DMS 273 (cell line): ENCODE measurements around the gene CRY1.
"Not testable (repeated sequence)": the region's sequence is repeated elsewhere in the genome, so short reads cannot be mapped to it uniquely, and the experiment has no call there.

Experiments used
- DNase-seq: peaks from one replicate; lab custom pipeline; 2025; ENCODE audit not compliant: unreplicated experiment; lab: John Stamatoyannopoulos, UW

Gene CRY1

GRCh38 chr12:107011519-107011918, 81.8 kb downstream of the CRY1 start:
- no peak for DNase-seq

- DNase-seq: no peak
Observed at GRCh38 chr12:107007411-107007810, 85.9 kb downstream of the CRY1 start.

GRCh38 chr12:107002665-107003064, 90.7 kb downstream of the CRY1 start:
- DNase-seq: not testable (repeated sequence)

GRCh38 chr12:106999446-106999845, 93.9 kb downstream of the CRY1 start:
- DNase-seq: no peak

- no peak for DNase-seq
Observed at GRCh38 chr12:106997916-106998315, 95.4 kb downstream of the CRY1 start.

GRCh38 chr12:106996102-106996501, 97.2 kb downstream of the CRY1 start:
- DNase-seq: not testable (repeated sequence)

- no peak for DNase-seq
Observed at GRCh38 chr12:106994579-106995220, 98.6 kb downstream of the CRY1 start.

- no peak for DNase-seq
Observed at GRCh38 chr12:106987846-106988245, 105.5 kb downstream of the CRY1 start.

GRCh38 chr12:106986625-106987389, 106.5 kb downstream of the CRY1 start, which contains the start of gene MTERF2:
MTERF2 (minus strand) TSS chr12:106987146; CDS start chr12:106978714, 8,432 bp downstream.
- peak; percentile 96 for DNase-seq

- DNase-seq: no peak
Observed at GRCh38 chr12:106986135-106986534, 107.2 kb downstream of the CRY1 start.

- no peak for DNase-seq
Observed at GRCh38 chr12:106985479-106985878, 107.9 kb downstream of the CRY1 start.

- no peak for DNase-seq
Observed at GRCh38 chr12:106984588-106985137, 108.7 kb downstream of the CRY1 start.

GRCh38 chr12:106982229-106982628, 111.1 kb downstream of the CRY1 start:
- no peak for DNase-seq

GRCh38 chr12:106981788-106982187, 111.6 kb downstream of the CRY1 start:
- no peak for DNase-seq

- no peak for DNase-seq
Observed at GRCh38 chr12:106980944-106981343, 112.4 kb downstream of the CRY1 start.

GRCh38 chr12:106978035-106978800, 115.1 kb downstream of the CRY1 start:
- DNase-seq: peak; percentile 82

- peak; percentile 9 for DNase-seq
Observed at GRCh38 chr12:106976668-106977067, 116.7 kb downstream of the CRY1 start.

GRCh38 chr12:106975993-106976658, 117.2 kb downstream of the CRY1 start:
- DNase-seq: peak; percentile 9

- no peak for DNase-seq
Observed at GRCh38 chr12:106975098-106975497, 118.3 kb downstream of the CRY1 start.

- no peak for DNase-seq
Observed at GRCh38 chr12:106974511-106974910, 118.8 kb downstream of the CRY1 start.

- DNase-seq: no peak
Observed at GRCh38 chr12:106973545-106973944, 119.8 kb downstream of the CRY1 start.
